Activated naive CD8-positive, alpha-beta T cell treated with anti-CD3 and anti-CD28 coated beads, Interleukin-2, amount 50 U/mL, for 16 hours (primary cell): Measurements from ENCODE around the gene KCNIP2.

Experiments
- DNase-seq: peaks from one replicate; pipeline ENCODE4 v3.0.0-alpha.2; 2020; ENCODE audit warnings: low read depth, low spot score

Gene KCNIP2

GRCh38 chr10:101843032-101844021, at the start of gene KCNIP2:
Gene KCNIP2 (minus strand): TSS chr10:101843800. CDS start chr10:101843568, 232 bp downstream.
- peak; percentile 45 for DNase-seq

GRCh38 chr10:101892782-101893391, 49.3 kb upstream of the KCNIP2 start:
- no peak for DNase-seq

DNA sequence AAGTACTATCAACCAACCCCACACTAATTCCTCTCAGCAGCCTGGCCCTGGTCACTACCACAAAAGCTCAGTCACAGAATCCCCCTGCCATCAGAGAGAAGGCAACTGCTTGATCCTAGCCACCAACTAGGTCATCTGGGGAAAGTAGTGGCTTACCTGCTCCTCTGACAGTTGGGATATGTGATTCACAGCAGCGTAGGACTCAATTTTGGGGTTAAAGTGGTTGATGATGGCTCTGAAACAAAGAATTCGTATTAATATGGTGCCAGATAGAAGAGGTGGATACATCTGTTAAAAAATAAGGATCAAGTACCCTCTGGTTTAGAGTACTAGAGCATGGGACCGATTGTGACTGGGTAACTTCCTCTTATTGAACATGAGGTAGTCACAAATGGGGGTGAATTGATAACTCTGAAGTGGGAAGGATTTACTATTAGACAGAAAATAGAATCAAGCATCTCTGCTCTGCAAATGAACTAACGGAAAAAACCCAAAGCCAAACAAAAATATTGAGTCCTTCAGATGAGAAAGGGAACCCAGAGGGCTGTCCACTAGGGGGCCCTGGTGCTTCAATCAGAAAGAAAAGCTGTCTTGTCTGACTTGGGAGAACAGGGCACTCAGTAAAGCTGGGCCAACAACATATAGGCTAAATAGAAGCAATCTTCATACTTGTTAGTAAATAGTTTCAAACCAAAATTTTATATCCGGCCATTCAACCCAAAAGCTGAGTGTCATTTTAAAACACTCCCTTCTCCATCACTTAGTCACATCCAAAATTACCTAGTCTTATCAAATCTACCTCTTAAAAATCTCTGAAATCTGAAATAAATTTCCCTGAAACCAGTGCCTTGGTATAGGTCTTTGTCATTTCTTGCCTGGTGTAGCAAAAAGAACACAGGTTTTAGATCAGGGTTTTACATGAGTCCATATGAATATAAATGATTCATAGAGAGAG, 45.9 kb upstream of the KCNIP2 start:
- DNase-seq, result peak; percentile 45

DNA sequence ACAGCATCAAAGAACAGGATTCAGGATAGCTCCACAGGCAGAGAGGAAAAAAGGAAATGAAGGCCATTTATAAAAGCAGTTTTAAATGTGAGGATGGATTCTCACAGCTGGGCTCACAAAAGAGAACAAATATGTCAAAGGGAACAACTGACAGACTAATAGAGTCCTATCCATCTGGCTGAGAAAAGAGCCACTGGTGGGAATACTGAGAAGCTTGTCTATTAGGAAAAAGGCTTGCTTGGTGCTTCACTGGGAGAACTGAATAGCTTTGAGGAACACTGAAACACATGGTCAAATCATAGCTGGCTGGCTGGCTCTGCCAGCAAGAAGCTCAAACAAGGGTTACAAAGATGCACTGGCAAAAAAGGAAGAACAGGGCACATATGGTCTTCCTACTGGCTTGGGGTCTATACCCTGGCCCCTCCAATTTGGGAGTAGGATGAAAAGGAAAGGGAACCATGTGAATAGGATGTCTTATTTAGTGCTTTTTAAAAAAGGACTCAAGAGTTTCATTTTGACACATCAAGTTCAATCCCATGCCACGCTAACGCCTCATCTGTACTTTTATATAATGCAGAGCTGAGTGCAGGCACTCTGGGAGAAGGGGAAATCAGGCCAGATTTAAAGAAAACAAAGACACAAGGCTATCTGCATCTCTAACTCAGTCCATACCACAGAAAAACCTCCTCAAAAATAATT, 44.8 kb upstream of the KCNIP2 start:
- no peak for DNase-seq

DNA sequence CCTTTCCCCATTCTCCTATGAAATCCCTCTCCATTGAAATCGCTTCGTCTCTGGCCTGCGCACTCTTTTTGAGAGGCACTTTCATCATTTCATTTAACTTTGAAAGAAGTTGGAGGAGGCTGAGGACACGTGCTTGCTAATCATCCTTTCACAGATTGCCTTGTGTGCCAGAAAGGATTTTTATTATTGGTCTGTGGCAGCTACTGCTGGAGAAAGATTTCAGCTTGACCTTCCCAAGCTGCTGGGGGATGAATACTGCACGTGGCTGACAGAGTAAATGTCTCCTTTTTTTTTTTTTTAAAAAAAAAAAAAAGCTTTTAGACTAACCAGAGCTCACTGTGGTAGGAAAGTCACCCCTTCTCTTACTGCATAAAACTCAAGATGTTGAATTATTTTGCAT, 44.2 kb upstream of the KCNIP2 start:
- no peak for DNase-seq

GRCh38 chr10:101886521-101887312, 43.1 kb upstream of the KCNIP2 start:
- no peak for DNase-seq

DNA sequence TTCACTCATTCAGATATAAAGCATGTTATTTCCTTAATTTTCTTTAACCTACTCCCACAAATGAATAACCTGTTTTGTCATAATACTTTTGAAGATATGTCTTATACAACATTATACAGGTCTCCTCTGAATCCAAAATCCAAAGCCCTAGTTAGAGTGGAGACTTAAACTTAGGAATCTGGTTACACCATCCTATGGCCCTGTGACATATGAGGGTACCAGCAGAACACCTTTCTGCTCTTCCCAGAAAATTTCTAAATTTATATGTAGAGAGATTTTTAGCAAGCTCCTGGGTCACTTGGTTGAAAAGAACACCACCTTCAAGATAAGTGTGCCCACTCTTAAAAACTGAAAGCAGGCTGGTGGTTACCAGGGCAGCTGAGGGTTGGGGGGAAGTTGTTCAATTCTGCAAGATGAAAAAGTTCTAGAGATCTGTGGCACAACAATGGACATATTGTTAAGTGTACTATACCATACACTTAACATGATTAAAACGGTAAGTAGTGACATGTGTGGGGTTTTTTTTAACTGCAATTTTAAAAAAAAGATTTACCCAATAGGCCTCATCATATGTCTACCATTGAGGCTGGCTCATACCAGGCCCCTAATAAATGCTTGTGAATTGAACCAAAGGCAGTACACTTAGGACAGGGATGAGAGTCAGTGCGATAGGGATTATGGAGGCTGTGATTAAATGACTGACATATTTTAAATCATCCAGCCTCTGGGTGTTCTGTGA, 37.6 kb upstream of the KCNIP2 start:
- no peak for DNase-seq

DNA sequence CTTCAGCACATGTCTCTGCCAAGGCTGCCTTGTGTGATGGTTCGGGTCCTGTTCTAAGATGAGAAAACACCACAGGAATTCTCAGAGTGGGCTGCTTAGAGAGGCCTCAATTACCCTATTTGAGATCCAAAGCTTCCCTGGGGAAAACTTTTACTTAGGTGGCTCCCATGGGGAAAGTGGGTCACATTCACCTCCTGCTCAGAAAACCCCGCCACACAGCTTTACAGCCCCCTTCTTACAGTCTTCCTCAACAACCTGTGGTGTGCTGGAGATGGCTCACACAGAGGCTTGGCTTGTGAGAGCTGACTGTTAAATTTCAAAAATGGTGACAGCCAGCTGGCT, 36.6 kb upstream of the KCNIP2 start:
- no peak for DNase-seq

- no peak for DNase-seq
Observed at GRCh38 chr10:101879456-101880231, 36.0 kb upstream of the KCNIP2 start.

DNA sequence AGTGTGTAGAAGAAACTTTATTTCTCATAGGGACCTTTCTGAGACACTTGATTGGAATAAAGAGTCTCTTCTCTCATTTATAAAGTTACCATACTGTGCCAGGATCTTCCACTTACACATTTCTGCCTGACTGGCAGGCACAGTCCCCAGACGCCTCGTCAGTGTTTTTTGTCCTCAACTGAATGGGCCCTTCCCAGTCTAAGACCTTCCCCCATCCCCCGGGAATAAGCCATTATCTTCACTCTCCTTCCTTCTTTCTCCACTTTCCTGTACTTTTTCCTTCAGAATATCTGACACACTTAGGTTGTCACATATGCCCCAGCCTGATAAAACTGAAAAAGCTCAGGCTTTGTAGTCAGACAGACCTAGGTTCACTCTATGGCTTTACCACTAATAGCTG, 35.3 kb upstream of the KCNIP2 start:
- DNase-seq, result no peak

- DNase-seq, result no peak
Observed at GRCh38 chr10:101875068-101875688, 31.6 kb upstream of the KCNIP2 start.

- DNase-seq, result no peak
Observed at GRCh38 chr10:101874252-101874651, 30.7 kb upstream of the KCNIP2 start.

- no peak for DNase-seq
Observed at GRCh38 chr10:101867931-101868330, 24.3 kb upstream of the KCNIP2 start.

DNA sequence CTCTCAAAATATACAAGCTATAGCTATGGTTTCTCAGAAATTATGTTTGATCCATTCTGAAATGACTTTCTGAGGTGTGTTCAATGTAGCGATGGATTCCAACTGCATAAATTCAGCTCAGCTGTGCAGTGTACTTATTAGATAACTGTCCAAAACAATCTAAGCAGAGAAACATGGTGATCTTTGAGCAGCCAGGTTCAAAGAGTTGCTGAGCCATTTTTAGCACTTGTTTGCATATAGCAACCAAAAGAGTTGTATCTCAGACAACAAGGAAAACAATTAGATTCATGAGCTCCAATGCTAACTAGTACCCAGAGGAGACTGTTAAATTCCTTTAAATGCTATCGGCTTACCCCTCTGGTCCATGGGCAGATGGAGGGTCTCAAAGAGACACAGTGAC, 15.9 kb upstream of the KCNIP2 start:
- no peak for DNase-seq

DNA sequence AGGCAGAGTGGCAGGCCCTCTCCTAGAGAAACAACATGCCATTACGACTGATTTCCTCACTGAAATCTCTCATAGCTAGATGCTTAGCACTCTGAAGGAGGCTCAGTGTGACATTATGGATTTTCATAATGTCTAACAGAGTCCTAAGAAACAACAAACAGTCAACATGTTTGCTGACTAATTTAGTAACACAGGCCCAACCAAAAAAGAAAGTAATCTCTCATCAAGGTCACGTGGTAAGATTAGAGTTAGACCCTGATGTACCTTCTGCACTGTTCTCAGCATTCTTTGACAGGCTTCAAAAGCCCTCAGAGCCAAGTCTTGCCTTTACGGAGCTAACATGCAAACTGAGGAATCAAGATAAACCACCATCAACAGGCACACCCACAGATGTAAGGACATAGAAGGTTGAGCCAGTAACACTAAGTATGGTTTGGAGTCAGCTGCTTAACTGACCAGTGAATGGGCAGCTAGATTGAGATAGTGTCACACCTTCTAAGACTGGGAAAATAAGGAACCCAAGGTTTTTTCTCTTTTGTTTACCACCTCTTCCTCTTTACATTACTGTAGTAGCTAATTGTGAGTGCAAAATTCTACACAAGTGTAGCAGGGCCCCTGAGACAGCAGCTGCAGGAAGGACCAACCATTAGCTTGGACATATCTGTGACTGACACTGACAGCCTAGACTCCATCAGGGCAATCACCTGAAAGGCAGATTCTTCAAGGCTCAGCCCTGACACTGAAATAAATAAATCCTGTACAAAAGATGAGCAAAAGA, 15.3 kb upstream of the KCNIP2 start:
- no peak for DNase-seq

DNA sequence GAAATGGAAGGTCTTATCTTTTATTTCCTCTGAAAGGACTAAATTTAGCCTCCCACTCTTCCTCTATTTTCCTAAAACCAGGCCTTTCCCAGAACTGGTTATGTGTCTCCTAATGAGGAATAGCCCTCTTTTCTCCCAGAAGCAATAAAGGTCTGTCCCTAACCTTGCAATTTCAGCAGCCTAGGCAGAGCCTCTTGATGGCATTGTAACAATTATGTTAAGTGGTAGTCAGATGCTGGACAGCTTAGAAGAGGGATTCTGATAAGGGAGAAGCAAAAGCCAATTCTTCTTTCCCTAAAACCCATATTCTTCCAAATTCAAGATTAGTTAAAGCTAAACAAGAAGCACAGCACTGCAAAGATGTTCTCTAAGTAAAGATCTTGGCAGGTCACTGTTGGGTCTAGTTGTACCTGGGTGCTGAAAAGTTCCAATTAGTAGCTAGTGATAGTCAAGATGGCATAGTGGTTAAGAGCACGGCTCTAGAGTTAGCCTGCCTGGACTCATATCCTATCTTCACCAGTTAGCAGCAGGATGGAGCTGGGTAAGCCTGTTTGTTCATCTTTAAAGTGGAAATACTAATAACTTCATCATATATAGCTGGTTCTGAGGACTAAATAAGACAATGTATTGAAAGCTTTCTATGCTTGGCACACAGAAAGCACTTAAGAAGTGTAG, 14.3 kb upstream of the KCNIP2 start:
- DNase-seq, result no peak

GRCh38 chr10:101856626-101857025, 13.0 kb upstream of the KCNIP2 start:
- DNase-seq, result no peak
